ENCODE measurements around the gene THSD4.

Gene THSD4

GRCh38 chr15:71757741-71758530 lies 642.7 kb downstream of the THSD4 start:
- peaks cover 0 to 2% (median 0%) of the 10 kb centered on the region in 5 donors for H3K36me3 ChIP-seq (ENCODE audit: control insufficient read depth in 5 of 5, insufficient read depth in 5 of 5, low read length in 5 of 5)
- peaks cover 0 to 3% (median 0%) of the 10 kb centered on the region in 5 donors for H3K27me3 ChIP-seq (ENCODE audit: control insufficient read depth in 5 of 5, insufficient read depth in 4 of 5, low read length in 5 of 5)
- H3K9me3 ChIP-seq (ENCODE audit: control insufficient read depth in 5 of 5, low read length in 5 of 5), result peaks cover 3 to 19% (median 11%) of the 10 kb centered on the region in 5 donors
- no peak overlapping the region for H3K9ac ChIP-seq (ENCODE audit: low read length in 5 of 5)
- H3K27ac ChIP-seq (ENCODE audit: low read depth, low read length), result no peak overlapping the region
- no peak overlapping the region for H3K4me3 ChIP-seq (ENCODE audit: low read depth in 1 of 5, low read length in 5 of 5)
- peaks cover 0 to 3% (median 0%) of the 10 kb centered on the region in 5 donors for H3K4me1 ChIP-seq (ENCODE audit: control insufficient read depth in 5 of 5, insufficient read depth in 5 of 5, low read length in 5 of 5)

- Histone ChIP-seq H3K36me3 (ENCODE audit: control insufficient read depth in 5 of 5, insufficient read depth in 5 of 5, low read length in 5 of 5) (peaks cover 0 to 2% (median 0%) of the 10 kb centered on the region in 5 donors), H3K27me3 (ENCODE audit: control insufficient read depth in 5 of 5, insufficient read depth in 4 of 5, low read length in 5 of 5) (peaks cover 0 to 3% (median 0%) of the 10 kb centered on the region in 5 donors), H3K4me1 (ENCODE audit: control insufficient read depth in 5 of 5, insufficient read depth in 5 of 5, low read length in 5 of 5) (peaks cover 0 to 3% (median 0%) of the 10 kb centered on the region in 5 donors), H3K4me3 (ENCODE audit: low read depth in 1 of 5, low read length in 5 of 5) (no peak overlapping the region), H3K9ac (ENCODE audit: low read length in 5 of 5) (no peak overlapping the region), H3K27ac (ENCODE audit: low read depth, low read length) (no peak overlapping the region), H3K9me3 (ENCODE audit: control insufficient read depth in 5 of 5, low read length in 5 of 5) (peaks cover 3 to 19% (median 11%) of the 10 kb centered on the region in 5 donors)
Observed at GRCh38 chr15:71758711-71759110, 643.4 kb downstream of the THSD4 start.

- Histone ChIP-seq H3K9me3 (ENCODE audit: control insufficient read depth in 5 of 5, low read length in 5 of 5) (peaks cover 3 to 19% (median 11%) of the 10 kb centered on the region in 5 donors), H3K4me3 (ENCODE audit: low read depth in 1 of 5, low read length in 5 of 5) (no peak overlapping the region), H3K4me1 (ENCODE audit: control insufficient read depth in 5 of 5, insufficient read depth in 5 of 5, low read length in 5 of 5) (no peaks in the 10 kb centered on the region), H3K9ac (ENCODE audit: low read length in 5 of 5) (no peak overlapping the region), H3K27me3 (ENCODE audit: control insufficient read depth in 5 of 5, insufficient read depth in 4 of 5, low read length in 5 of 5) (peaks cover 0 to 3% (median 0%) of the 10 kb centered on the region in 5 donors), H3K36me3 (ENCODE audit: control insufficient read depth in 5 of 5, insufficient read depth in 5 of 5, low read length in 5 of 5) (peaks cover 0 to 2% (median 0%) of the 10 kb centered on the region in 5 donors), H3K27ac (ENCODE audit: low read depth, low read length) (no peak overlapping the region)
Observed at GRCh38 chr15:71760852-71761251, 645.6 kb downstream of the THSD4 start.

GRCh38 chr15:71761649-71762048 lies 646.4 kb downstream of the THSD4 start:
- Histone ChIP-seq H3K27ac (ENCODE audit: low read depth, low read length) (no peak overlapping the region), H3K9ac (ENCODE audit: low read length in 5 of 5) (no peak overlapping the region), H3K4me1 (ENCODE audit: control insufficient read depth in 5 of 5, insufficient read depth in 5 of 5, low read length in 5 of 5) (no peaks in the 10 kb centered on the region), H3K36me3 (ENCODE audit: control insufficient read depth in 5 of 5, insufficient read depth in 5 of 5, low read length in 5 of 5) (peaks cover 0 to 2% (median 0%) of the 10 kb centered on the region in 5 donors), H3K27me3 (ENCODE audit: control insufficient read depth in 5 of 5, insufficient read depth in 4 of 5, low read length in 5 of 5) (peaks cover 0 to 3% (median 0%) of the 10 kb centered on the region in 5 donors), H3K9me3 (ENCODE audit: control insufficient read depth in 5 of 5, low read length in 5 of 5) (peaks cover 3 to 19% (median 11%) of the 10 kb centered on the region in 5 donors), H3K4me3 (ENCODE audit: low read depth in 1 of 5, low read length in 5 of 5) (no peak overlapping the region)

GRCh38 chr15:71768184-71768583 lies 652.9 kb downstream of the THSD4 start:
- no peak overlapping the region for H3K9ac ChIP-seq (ENCODE audit: low read length in 5 of 5)
- H3K4me1 ChIP-seq (ENCODE audit: control insufficient read depth in 5 of 5, insufficient read depth in 5 of 5, low read length in 5 of 5), result no peaks in the 10 kb centered on the region
- no peak overlapping the region for H3K4me3 ChIP-seq (ENCODE audit: low read depth in 1 of 5, low read length in 5 of 5)
- no peak overlapping the region for H3K27ac ChIP-seq (ENCODE audit: low read depth, low read length)
- no peaks in the 10 kb centered on the region for H3K9me3 ChIP-seq (ENCODE audit: control insufficient read depth in 5 of 5, low read length in 5 of 5)
- no peaks in the 10 kb centered on the region for H3K36me3 ChIP-seq (ENCODE audit: control insufficient read depth in 5 of 5, insufficient read depth in 5 of 5, low read length in 5 of 5)
- H3K27me3 ChIP-seq (ENCODE audit: control insufficient read depth in 5 of 5, insufficient read depth in 4 of 5, low read length in 5 of 5), result no peaks in the 10 kb centered on the region

GRCh38 chr15:71773206-71773859 lies 658.1 kb downstream of the THSD4 start:
- Histone ChIP-seq H3K4me1 (ENCODE audit: control insufficient read depth in 5 of 5, insufficient read depth in 5 of 5, low read length in 5 of 5) (peaks cover 0 to 4% (median 0%) of the 10 kb centered on the region in 5 donors), H3K27me3 (ENCODE audit: control insufficient read depth in 5 of 5, insufficient read depth in 4 of 5, low read length in 5 of 5) (no peaks in the 10 kb centered on the region), H3K9me3 (ENCODE audit: control insufficient read depth in 5 of 5, low read length in 5 of 5) (no peaks in the 10 kb centered on the region), H3K9ac (ENCODE audit: low read length in 5 of 5) (no peak overlapping the region), H3K36me3 (ENCODE audit: control insufficient read depth in 5 of 5, insufficient read depth in 5 of 5, low read length in 5 of 5) (no peaks in the 10 kb centered on the region), H3K4me3 (ENCODE audit: low read depth in 1 of 5, low read length in 5 of 5) (no peak overlapping the region), H3K27ac (ENCODE audit: low read depth, low read length) (no peak overlapping the region)

- Histone ChIP-seq H3K9ac (ENCODE audit: low read length in 5 of 5) (no peak overlapping the region), H3K27ac (ENCODE audit: low read depth, low read length) (no peak overlapping the region), H3K4me3 (ENCODE audit: low read depth in 1 of 5, low read length in 5 of 5) (no peak overlapping the region), H3K36me3 (ENCODE audit: control insufficient read depth in 5 of 5, insufficient read depth in 5 of 5, low read length in 5 of 5) (no peaks in the 10 kb centered on the region), H3K4me1 (ENCODE audit: control insufficient read depth in 5 of 5, insufficient read depth in 5 of 5, low read length in 5 of 5) (peaks cover 0 to 9% (median 6%) of the 10 kb centered on the region in 5 donors), H3K9me3 (ENCODE audit: control insufficient read depth in 5 of 5, low read length in 5 of 5) (no peaks in the 10 kb centered on the region), H3K27me3 (ENCODE audit: control insufficient read depth in 5 of 5, insufficient read depth in 4 of 5, low read length in 5 of 5) (no peaks in the 10 kb centered on the region)
Observed at GRCh38 chr15:71775856-71776255, 660.6 kb downstream of the THSD4 start.

- H3K27ac ChIP-seq (ENCODE audit: low read depth, low read length), result no peak overlapping the region
- no peaks in the 10 kb centered on the region for H3K9me3 ChIP-seq (ENCODE audit: control insufficient read depth in 5 of 5, low read length in 5 of 5)
- no peaks in the 10 kb centered on the region for H3K36me3 ChIP-seq (ENCODE audit: control insufficient read depth in 5 of 5, insufficient read depth in 5 of 5, low read length in 5 of 5)
- no peak overlapping the region for H3K4me3 ChIP-seq (ENCODE audit: low read depth in 1 of 5, low read length in 5 of 5)
- no peak overlapping the region for H3K9ac ChIP-seq (ENCODE audit: low read length in 5 of 5)
- peaks cover 0 to under 1% (median 0%) of the 10 kb centered on the region in 5 donors for H3K27me3 ChIP-seq (ENCODE audit: control insufficient read depth in 5 of 5, insufficient read depth in 4 of 5, low read length in 5 of 5)
- peaks cover 0 to 10% (median 6%) of the 10 kb centered on the region in 5 donors for H3K4me1 ChIP-seq (ENCODE audit: control insufficient read depth in 5 of 5, insufficient read depth in 5 of 5, low read length in 5 of 5)
Observed at GRCh38 chr15:71776304-71776703, 661.0 kb downstream of the THSD4 start.

- no peak overlapping the region for H3K9ac ChIP-seq (ENCODE audit: low read length in 5 of 5)
- H3K27ac ChIP-seq (ENCODE audit: low read depth, low read length), result no peak overlapping the region
- H3K4me3 ChIP-seq (ENCODE audit: low read depth in 1 of 5, low read length in 5 of 5), result no peak overlapping the region
- H3K27me3 ChIP-seq (ENCODE audit: control insufficient read depth in 5 of 5, insufficient read depth in 4 of 5, low read length in 5 of 5), result peaks cover 0 to 8% (median 0%) of the 10 kb centered on the region in 5 donors
- no peaks in the 10 kb centered on the region for H3K9me3 ChIP-seq (ENCODE audit: control insufficient read depth in 5 of 5, low read length in 5 of 5)
- no peaks in the 10 kb centered on the region for H3K36me3 ChIP-seq (ENCODE audit: control insufficient read depth in 5 of 5, insufficient read depth in 5 of 5, low read length in 5 of 5)
- peaks cover 0 to 10% (median 6%) of the 10 kb centered on the region in 5 donors for H3K4me1 ChIP-seq (ENCODE audit: control insufficient read depth in 5 of 5, insufficient read depth in 5 of 5, low read length in 5 of 5)
Observed at GRCh38 chr15:71777216-71777943, 662.1 kb downstream of the THSD4 start.
